A549 (cell line): ENCODE measurements around the gene RASSF6.

Source experiments
- TP53 ChIP-seq: fragments of 250-450 bp; sonication (Bioruptor Pico); IDR thresholded peaks from 2 replicates; pipeline ENCODE4 v1.5.0; 2021; ENCODE audit warnings: mild to moderate bottlenecking, moderate library complexity
- TF ChIP-seq, protein P1 (sequence below): fragments of >200 bp; sonication (Bioruptor Twin); formaldehyde crosslinking; IDR thresholded peaks from 3 replicates; pipeline ENCODE4 v1.5.1; 2016
- TF ChIP-seq, protein P2 (sequence below): IDR thresholded peaks from 2 replicates; pipeline ENCODE4 v1.6.1; 2012
- TF ChIP-seq, protein P3 (sequence below): fragments of 150-350 bp; IDR thresholded peaks from 2 replicates; pipeline ENCODE4 v1.6.1; 2014; ENCODE audit warnings: low read depth, mild to moderate bottlenecking, low read length

DNA sequence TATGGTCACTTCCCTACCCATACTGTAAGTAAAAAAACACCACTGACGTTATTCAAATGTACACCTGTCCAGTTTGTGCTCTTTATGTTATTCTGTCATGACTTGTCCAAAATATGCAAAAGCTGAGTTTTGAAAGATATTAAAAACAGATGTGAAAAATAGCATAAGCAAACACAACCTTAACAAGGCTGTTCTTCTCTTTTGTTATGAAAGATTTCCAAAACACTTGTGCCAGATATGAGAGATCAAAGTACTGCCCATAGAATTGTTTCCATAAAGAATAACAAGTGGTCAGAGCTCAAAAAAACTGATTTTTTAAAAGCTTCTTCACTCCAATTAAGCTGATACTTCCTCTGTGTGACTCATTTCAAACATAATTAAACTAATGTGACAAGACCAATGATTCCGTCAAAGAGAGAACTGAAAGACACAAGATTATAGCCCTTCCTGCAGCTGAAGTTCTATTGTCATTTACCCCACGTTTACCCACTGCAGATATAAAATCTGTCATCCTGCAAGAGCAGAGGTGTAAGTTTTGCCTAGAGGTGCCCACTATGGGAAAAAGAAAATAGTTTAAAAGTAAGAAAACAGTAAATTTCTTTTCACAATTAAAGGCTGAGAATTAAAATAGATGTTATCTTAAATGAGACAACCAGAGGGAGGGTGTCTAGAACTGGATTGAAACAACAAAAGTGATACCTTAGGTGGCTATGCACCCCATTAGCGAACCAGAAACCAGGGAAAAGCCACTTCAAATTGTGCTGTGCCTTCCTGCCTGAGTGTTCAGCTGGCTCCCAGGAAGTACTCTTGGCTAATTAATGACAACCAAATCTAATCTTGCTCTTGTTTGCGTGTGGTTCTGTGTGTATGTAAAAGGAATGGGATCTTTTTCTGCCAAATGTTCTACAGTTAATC lies 30.1 kb downstream of the RASSF6 start:
- TF ChIP-seq, protein P1, sequence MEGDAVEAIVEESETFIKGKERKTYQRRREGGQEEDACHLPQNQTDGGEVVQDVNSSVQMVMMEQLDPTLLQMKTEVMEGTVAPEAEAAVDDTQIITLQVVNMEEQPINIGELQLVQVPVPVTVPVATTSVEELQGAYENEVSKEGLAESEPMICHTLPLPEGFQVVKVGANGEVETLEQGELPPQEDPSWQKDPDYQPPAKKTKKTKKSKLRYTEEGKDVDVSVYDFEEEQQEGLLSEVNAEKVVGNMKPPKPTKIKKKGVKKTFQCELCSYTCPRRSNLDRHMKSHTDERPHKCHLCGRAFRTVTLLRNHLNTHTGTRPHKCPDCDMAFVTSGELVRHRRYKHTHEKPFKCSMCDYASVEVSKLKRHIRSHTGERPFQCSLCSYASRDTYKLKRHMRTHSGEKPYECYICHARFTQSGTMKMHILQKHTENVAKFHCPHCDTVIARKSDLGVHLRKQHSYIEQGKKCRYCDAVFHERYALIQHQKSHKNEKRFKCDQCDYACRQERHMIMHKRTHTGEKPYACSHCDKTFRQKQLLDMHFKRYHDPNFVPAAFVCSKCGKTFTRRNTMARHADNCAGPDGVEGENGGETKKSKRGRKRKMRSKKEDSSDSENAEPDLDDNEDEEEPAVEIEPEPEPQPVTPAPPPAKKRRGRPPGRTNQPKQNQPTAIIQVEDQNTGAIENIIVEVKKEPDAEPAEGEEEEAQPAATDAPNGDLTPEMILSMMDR = no peak
- TF ChIP-seq, protein P2, sequence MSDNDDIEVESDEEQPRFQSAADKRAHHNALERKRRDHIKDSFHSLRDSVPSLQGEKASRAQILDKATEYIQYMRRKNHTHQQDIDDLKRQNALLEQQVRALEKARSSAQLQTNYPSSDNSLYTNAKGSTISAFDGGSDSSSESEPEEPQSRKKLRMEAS = no peak
- TF ChIP-seq TP53 = no peak
- TF ChIP-seq, protein P3, sequence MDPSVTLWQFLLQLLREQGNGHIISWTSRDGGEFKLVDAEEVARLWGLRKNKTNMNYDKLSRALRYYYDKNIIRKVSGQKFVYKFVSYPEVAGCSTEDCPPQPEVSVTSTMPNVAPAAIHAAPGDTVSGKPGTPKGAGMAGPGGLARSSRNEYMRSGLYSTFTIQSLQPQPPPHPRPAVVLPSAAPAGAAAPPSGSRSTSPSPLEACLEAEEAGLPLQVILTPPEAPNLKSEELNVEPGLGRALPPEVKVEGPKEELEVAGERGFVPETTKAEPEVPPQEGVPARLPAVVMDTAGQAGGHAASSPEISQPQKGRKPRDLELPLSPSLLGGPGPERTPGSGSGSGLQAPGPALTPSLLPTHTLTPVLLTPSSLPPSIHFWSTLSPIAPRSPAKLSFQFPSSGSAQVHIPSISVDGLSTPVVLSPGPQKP = no peak
